HG02884 (cell line): ENCODE results near the gene CCNY.

ENCODE experiments used
- ATAC-seq: cut with Tn5 transposase; IDR thresholded peaks from one replicate; pipeline ENCODE4 v1.9.1; 2021; ENCODE audit warnings: mild to moderate bottlenecking, moderate library complexity; ENCODE audit not compliant: unreplicated experiment

CCNY gene

GRCh38 chr10:35608328-35608672, 272.0 kb downstream of the CCNY start:
- ATAC-seq = no peak

- ATAC-seq = no peak
Observed at GRCh38 chr10:35611750-35612149, 275.4 kb downstream of the CCNY start.

- ATAC-seq = no peak
Observed at GRCh38 chr10:35612385-35613106, 276.2 kb downstream of the CCNY start.

GRCh38 chr10:35613107-35613440, 276.8 kb downstream of the CCNY start:
- no peak for ATAC-seq

GRCh38 chr10:35613597-35614226, 277.4 kb downstream of the CCNY start:
- ATAC-seq = no peak

GRCh38 chr10:35614312-35614711, 278.0 kb downstream of the CCNY start:
- ATAC-seq = no peak
